HL-60/S4 treated with phorbol 12-myristate 13-acetate at 8.2 ng/mL for 4 days and 3 days (cell line): ENCODE measurements around the gene RIMS4.
"Not testable (repeated sequence)": the region's sequence is repeated elsewhere in the genome, so short reads cannot be mapped to it uniquely, and the experiment has no call there.

Source experiments
- in situ Hi-C: fragments of 300-500 bp; cut with MboI; formaldehyde crosslinking; loops from 2 replicates; pipeline ENCODE4 v1.15.0; 2022; ENCODE audit warnings: low sequenced_read_pairs

RIMS4 gene

GRCh38 chr20:44765701-44766347 lies 44.5 kb downstream of the RIMS4 start:
- in situ Hi-C loops = no loop called here

GRCh38 chr20:44765091-44765490 lies 45.3 kb downstream of the RIMS4 start:
- in situ Hi-C loops = no loop called here

GRCh38 chr20:44763798-44764197 lies 46.5 kb downstream of the RIMS4 start:
- in situ Hi-C loops = not testable (repeated sequence)

- in situ Hi-C loops = no loop called here
Observed at GRCh38 chr20:44762466-44763140, 47.7 kb downstream of the RIMS4 start.

- in situ Hi-C loops = no loop called here
Observed at GRCh38 chr20:44761423-44761822, 48.9 kb downstream of the RIMS4 start.

GRCh38 chr20:44759595-44759994 lies 50.8 kb downstream of the RIMS4 start:
- in situ Hi-C loops = no loop called here

- in situ Hi-C loops = no loop called here
Observed at GRCh38 chr20:44758247-44759101, 51.9 kb downstream of the RIMS4 start.

- in situ Hi-C loops = no loop called here
Observed at GRCh38 chr20:44756956-44757355, 53.4 kb downstream of the RIMS4 start.

- in situ Hi-C loops = no loop called here
Observed at GRCh38 chr20:44756011-44756688, 54.2 kb downstream of the RIMS4 start.

- in situ Hi-C loops = no loop called here
Observed at GRCh38 chr20:44754554-44754953, 55.8 kb downstream of the RIMS4 start.

GRCh38 chr20:44752099-44752931 lies 58.0 kb downstream of the RIMS4 start:
- in situ Hi-C loops = no loop called here

- in situ Hi-C loops = no loop called here
Observed at GRCh38 chr20:44750081-44750805, 60.1 kb downstream of the RIMS4 start.

GRCh38 chr20:44748005-44748370 lies 62.4 kb downstream of the RIMS4 start:
- in situ Hi-C loops = no loop called here

- in situ Hi-C loops = no loop called here
Observed at GRCh38 chr20:44747166-44748004, 63.0 kb downstream of the RIMS4 start.

GRCh38 chr20:44746367-44747165 lies 63.8 kb downstream of the RIMS4 start:
- in situ Hi-C loops = no loop called here

- in situ Hi-C loops = no loop called here
Observed at GRCh38 chr20:44745598-44746366, 64.6 kb downstream of the RIMS4 start, which contains the start of gene KCNK15. Gene KCNK15 (plus strand): TSS chr20:44745865. CDS start chr20:44745911, 46 bp downstream.

- in situ Hi-C loops = no loop called here
Observed at GRCh38 chr20:44745122-44745597, 65.2 kb downstream of the RIMS4 start.
